GM12891 (cell line): ENCODE measurements around the gene ZNF493.

Experiments used
- POLR2A ChIP-seq: IDR thresholded peaks from 2 replicates; pipeline ENCODE4 v1.6.1; 2011; ENCODE audit warnings: low read depth, low read length, control low read depth
- POLR2AphosphoS5 ChIP-seq: IDR thresholded peaks from 2 replicates; pipeline ENCODE4 v1.6.1; 2011; ENCODE audit warnings: low read depth, low read length, control low read depth
- POU2F2 ChIP-seq: IDR thresholded peaks from 2 replicates; pipeline ENCODE4 v1.6.1; 2011; ENCODE audit warnings: low read depth, mild to moderate bottlenecking, control low read depth, low read length, moderate library complexity
- SPI1 ChIP-seq: IDR thresholded peaks from 2 replicates; pipeline ENCODE4 v1.6.1; 2011; ENCODE audit warnings: low read depth, low read length, control low read depth
- TAF1 ChIP-seq: IDR thresholded peaks from 2 replicates; pipeline ENCODE4 v1.6.1; 2011; ENCODE audit warnings: low read depth, low read length, control low read depth

GRCh38 chr19:21383980-21384582, 12.9 kb upstream of the ZNF493 start:
- TF ChIP-seq POLR2A, result no peak
- no peak for TF ChIP-seq POU2F2
- TF ChIP-seq POLR2AphosphoS5, result no peak
- TF ChIP-seq SPI1, result no peak
- no peak for TF ChIP-seq TAF1
